CD14-positive monocyte (primary cell): Measurements from ENCODE around the gene FXYD5. TPM values are rescaled to one million over a fixed set of nuclear protein-coding genes. Genes with fewer than 3 reads are reported as not detected.

Source experiments
- DNase-seq, 3 donors: peaks; one replicate each; pipeline ENCODE4 v3.0.0-alpha.2; 2011 to 2022
- H2AFZ ChIP-seq: 2 replicates; pipeline ENCODE4 v1.6.0; 2012; ENCODE audit warnings: mild to moderate bottlenecking, low read depth, low read length, inconsistent platforms; ENCODE audit not compliant: insufficient read depth, poor library complexity, severe bottlenecking
- H3K27ac ChIP-seq, 2 donors: 1 replicate in 1 of 2; 2 replicates in 1 of 2; pipeline ENCODE4 v1.5.1; 2012 to 2013; ENCODE audit warnings: low read length in 2 of 2, control low read depth in 1 of 2, inconsistent platforms in 1 of 2, low read depth in 1 of 2, mild to moderate bottlenecking in 1 of 2
- H3K27me3 ChIP-seq, 2 donors: one replicate each; pipeline versions ENCODE4 v1.6.0 to v1.6.1; 2011 to 2013; ENCODE audit warnings: low read length in 2 of 2; ENCODE audit not compliant: control insufficient read depth in 2 of 2, insufficient read depth in 2 of 2
- H3K36me3 ChIP-seq, 2 donors: replicated peaks in 1 of 2; 1 replicate in 1 of 2; 2 replicates in 1 of 2; pipeline versions ENCODE4 v1.5.1 to v1.6.1; 2012 to 2013; ENCODE audit warnings: low read length in 2 of 2, control low read depth in 1 of 2, inconsistent platforms in 1 of 2, mild to moderate bottlenecking in 1 of 2; ENCODE audit not compliant: insufficient read depth in 2 of 2, control insufficient read depth in 1 of 2
- H3K4me1 ChIP-seq, 2 donors: 1 replicate in 1 of 2; 2 replicates in 1 of 2; pipeline versions ENCODE4 v1.5.1 to v1.6.1; 2012 to 2013; ENCODE audit warnings: low read length in 2 of 2, control low read depth in 1 of 2, inconsistent platforms in 1 of 2, mild to moderate bottlenecking in 1 of 2, moderate library complexity in 1 of 2; ENCODE audit not compliant: insufficient read depth in 2 of 2, control insufficient read depth in 1 of 2
- H3K4me2 ChIP-seq: replicated peaks from 2 replicates; pipeline ENCODE3; 2012; ENCODE audit warnings: low read length, moderate library complexity, mild to moderate bottlenecking; ENCODE audit not compliant: poor library complexity, severe bottlenecking; ENCODE audit errors: extremely low read depth
- H3K4me3 ChIP-seq, 3 experiments: fragments of 200-600 bp in 1 of 3; sonication (generic) in 1 of 3; replicated peaks in 1 of 3; 1 replicate in 2 of 3; 2 replicates in 1 of 3; pipeline ENCODE4 v1.5.1; 2011 to 2013; ENCODE audit warnings: low read length in 3 of 3, mild to moderate bottlenecking in 3 of 3, control low read depth in 2 of 3, low read depth in 2 of 3, inconsistent platforms in 1 of 3, moderate library complexity in 1 of 3
- H3K79me2 ChIP-seq: 2 replicates; pipeline ENCODE4 v1.6.0; 2012; ENCODE audit warnings: mild to moderate bottlenecking, control low read depth, inconsistent platforms, low read length, moderate library complexity; ENCODE audit not compliant: insufficient read depth
- H3K9ac ChIP-seq: 2 replicates; pipeline ENCODE4 v1.6.0; 2017; ENCODE audit warnings: low read length, mild to moderate bottlenecking; ENCODE audit not compliant: insufficient read depth, poor library complexity, severe bottlenecking
- H3K9me3 ChIP-seq, 2 donors: replicated peaks in 1 of 2; 1 replicate in 1 of 2; 2 replicates in 1 of 2; pipeline versions ENCODE4 v1.5.1 to v1.6.1; 2012 to 2013; ENCODE audit warnings: low read length in 2 of 2, control low read depth in 1 of 2; ENCODE audit not compliant: control insufficient read depth in 1 of 2, insufficient read depth in 1 of 2
- H4K20me1 ChIP-seq: 2 replicates; pipeline ENCODE4 v1.6.0; 2012; ENCODE audit warnings: mild to moderate bottlenecking, low read length, control low read depth, moderate library complexity; ENCODE audit not compliant: insufficient read depth
- H3K27ac Mint-ChIP-seq, 7 donors: one replicate each; pipeline ENCODE4 v1.8.0; 2020; ENCODE audit warnings: mild to moderate bottlenecking in 7 of 7, mixed read lengths in 7 of 7, moderate library complexity in 6 of 7, inconsistent platforms in 2 of 7
- H3K27me3 Mint-ChIP-seq, 3 donors: one replicate each; pipeline ENCODE4 v1.8.0; 2021 to 2022; ENCODE audit warnings: low read depth in 3 of 3, mild to moderate bottlenecking in 3 of 3, mixed read lengths in 3 of 3, moderate library complexity in 3 of 3, inconsistent platforms in 1 of 3
- H3K36me3 Mint-ChIP-seq, 2 donors: one replicate each; pipeline ENCODE4 v1.8.0; 2020; ENCODE audit warnings: mixed read lengths in 2 of 2, inconsistent platforms in 1 of 2, mild to moderate bottlenecking in 1 of 2
- H3K4me1 Mint-ChIP-seq: one replicate; pipeline ENCODE4 v1.8.0; 2020; ENCODE audit warnings: mild to moderate bottlenecking, mixed read lengths
- H3K4me3 Mint-ChIP-seq, 2 donors: one replicate each; pipeline ENCODE4 v1.8.0; 2020; ENCODE audit warnings: mild to moderate bottlenecking in 2 of 2, mixed read lengths in 2 of 2, moderate library complexity in 1 of 2
- H3K9me3 Mint-ChIP-seq, 7 donors: one replicate each; pipeline ENCODE4 v1.8.0; 2020 to 2022; ENCODE audit warnings: mixed read lengths in 7 of 7, mild to moderate bottlenecking in 6 of 7, moderate library complexity in 6 of 7, inconsistent platforms in 2 of 7
- CTCF ChIP-seq: fragments of 200-600 bp; IDR thresholded peaks from one replicate; pipeline ENCODE4 v1.8.0; 2022; ENCODE audit warnings: antibody characterized with exemption, mild to moderate bottlenecking
- WGBS: methylation state at CpG from one replicate; pipeline ENCODE4 v1.1.5; 2013; ENCODE audit warnings: missing lambda C conversion rate; ENCODE audit not compliant: insufficient coverage; 5-methylcytosine and 5-hydroxymethylcytosine counted together
- intact Hi-C, 2 donors: fragments of 100-400 bp; cut with micrococcal nuclease; formaldehyde crosslinking; loops; one replicate each; pipeline versions ENCODE4 v1.15.0 to v1.15.1; 2023
- polyA plus RNA-seq, 3 donors: library from polyadenylated mRNA; depleted of rRNA in 1 of 3; unstranded in 2 of 3; stranded (reverse) in 1 of 3; fragments of 300-500 nt in 2 of 3; fragments of >200 nt in 1 of 3; fragmentation: Illumina TruSeq in 2 of 3; gene quantifications; 1 replicate in 2 of 3; 2 replicates in 1 of 3; pipeline ENCODE4 v1.2.3, GENCODE V29; 2012 to 2021

The FXYD5 gene
- polyA plus RNA-seq, 3 donors, result 204 to 673 (median 312) TPM

- H3K27ac Mint-ChIP-seq, result peak overlapping the region in 1 of 7 donors; percentile 40
- peaks cover 8 to 13% (median 11%) of the 10 kb centered on the region in 7 donors for H3K9me3 Mint-ChIP-seq
- no peak overlapping the region for H3K9ac ChIP-seq
- H3K79me2 ChIP-seq, result peaks cover 88% of the 10 kb centered on the region
- TF ChIP-seq CTCF, result no peak
- no peak overlapping the region for H2AFZ ChIP-seq
- peaks cover 56 to 61% of the 10 kb centered on the region in 2 donors for H3K36me3 ChIP-seq
- peak overlapping the region in 1 of 2 donors; percentile 9 for H3K27ac ChIP-seq
- no peaks in the 10 kb centered on the region for H3K27me3 ChIP-seq
- no peak overlapping the region for H3K4me3 Mint-ChIP-seq
- peaks cover 10 to 15% of the 10 kb centered on the region in 2 donors for H3K9me3 ChIP-seq
- no peak for DNase-seq
- peaks cover 0 to 8% (median 2%) of the 10 kb centered on the region in 3 donors for H3K27me3 Mint-ChIP-seq
- H3K4me1 Mint-ChIP-seq, result peaks cover 32% of the 10 kb centered on the region
- H4K20me1 ChIP-seq, result peaks cover 58% of the 10 kb centered on the region
- H3K36me3 Mint-ChIP-seq, result peaks cover 65 to 68% of the 10 kb centered on the region in 2 donors
- H3K4me3 ChIP-seq, result no peak overlapping the region
- no peak overlapping the region for H3K4me2 ChIP-seq
- H3K4me1 ChIP-seq, result peaks cover 29 to 35% of the 10 kb centered on the region in 2 donors
- WGBS, result no CpG with 5 or more reads among the region's 4 CpGs
- intact Hi-C loops, result no loop called here
Observed at GRCh38 chr19:35157431-35157830, 2.9 kb downstream of the FXYD5 start.

GRCh38 chr19:35159606-35160005, 5.1 kb downstream of the FXYD5 start:
- H3K27ac Mint-ChIP-seq, result peak overlapping the region in 1 of 7 donors; percentile 33
- intact Hi-C loops, result no loop called here
- Histone ChIP-seq H3K4me2 (no peak overlapping the region), H3K27ac (peak overlapping the region in 1 of 2 donors; percentile 34), H3K9ac (no peak overlapping the region), H3K36me3 (peaks cover 77 to 83% of the 10 kb centered on the region in 2 donors), H2AFZ (no peak overlapping the region), H4K20me1 (peaks cover 75% of the 10 kb centered on the region), H3K9me3 (peaks cover 27 to 28% of the 10 kb centered on the region in 2 donors), H3K27me3 (no peaks in the 10 kb centered on the region), H3K4me1 (peaks cover 11 to 16% of the 10 kb centered on the region in 2 donors), H3K4me3 (no peak overlapping the region), H3K79me2 (peaks cover 97% of the 10 kb centered on the region)
- no peak overlapping the region for H3K4me3 Mint-ChIP-seq
- WGBS, result 92% methylated on average over 5 of the region's 8 CpGs
- H3K9me3 Mint-ChIP-seq, result peaks cover 16 to 27% (median 22%) of the 10 kb centered on the region in 7 donors
- H3K4me1 Mint-ChIP-seq, result peaks cover 16% of the 10 kb centered on the region
- TF ChIP-seq CTCF, result no peak
- H3K36me3 Mint-ChIP-seq, result peaks cover 86 to 89% of the 10 kb centered on the region in 2 donors
- H3K27me3 Mint-ChIP-seq, result peaks cover 0 to 7% (median 0%) of the 10 kb centered on the region in 3 donors
- DNase-seq, result no peak
